Breast epithelium (tissue), 3 donors: ENCODE results near the gene SLC25A19.

Source experiments
- POLR2A ChIP-seq: fragments of 450-650 bp; IDR thresholded peaks from one replicate; pipeline ENCODE4 v1.6.1; 2016; ENCODE audit warnings: antibody characterized with exemption, mild to moderate bottlenecking, moderate library complexity
- POLR2AphosphoS5 ChIP-seq, 3 donors: sonication (generic); formaldehyde crosslinking; IDR thresholded peaks; one replicate each; pipeline ENCODE4 v1.6.1; 2017; ENCODE audit warnings: antibody characterized with exemption in 3 of 3
- TF ChIP-seq, protein P1 (sequence below), 3 donors: fragments of 450-650 bp; IDR thresholded peaks; one replicate each; pipeline ENCODE4 v1.5.1; 2016 to 2017; ENCODE audit warnings: antibody characterized with exemption in 3 of 3, mild to moderate bottlenecking in 3 of 3, moderate library complexity in 3 of 3

DNA sequence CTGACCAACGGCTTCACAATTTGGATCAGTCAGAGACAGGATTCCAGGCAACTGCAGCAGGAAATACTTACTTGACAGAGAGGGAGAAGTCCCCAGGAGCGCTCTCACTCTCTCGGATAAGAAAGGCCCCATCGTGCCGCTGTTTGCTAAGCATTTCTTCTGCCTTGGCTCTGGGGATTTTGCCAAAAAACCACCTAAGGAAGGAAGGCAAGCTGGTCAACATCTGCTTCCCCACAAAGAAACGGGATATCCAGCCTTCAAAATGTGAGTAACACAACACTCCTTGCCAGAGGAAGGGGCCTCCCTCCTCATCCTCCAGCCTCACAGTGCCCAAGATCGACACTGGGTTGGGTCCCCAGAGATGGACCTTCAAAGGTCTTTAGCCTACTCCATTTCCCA is 36.6 kb upstream of the SLC25A19 start:
- TF ChIP-seq, protein P1, sequence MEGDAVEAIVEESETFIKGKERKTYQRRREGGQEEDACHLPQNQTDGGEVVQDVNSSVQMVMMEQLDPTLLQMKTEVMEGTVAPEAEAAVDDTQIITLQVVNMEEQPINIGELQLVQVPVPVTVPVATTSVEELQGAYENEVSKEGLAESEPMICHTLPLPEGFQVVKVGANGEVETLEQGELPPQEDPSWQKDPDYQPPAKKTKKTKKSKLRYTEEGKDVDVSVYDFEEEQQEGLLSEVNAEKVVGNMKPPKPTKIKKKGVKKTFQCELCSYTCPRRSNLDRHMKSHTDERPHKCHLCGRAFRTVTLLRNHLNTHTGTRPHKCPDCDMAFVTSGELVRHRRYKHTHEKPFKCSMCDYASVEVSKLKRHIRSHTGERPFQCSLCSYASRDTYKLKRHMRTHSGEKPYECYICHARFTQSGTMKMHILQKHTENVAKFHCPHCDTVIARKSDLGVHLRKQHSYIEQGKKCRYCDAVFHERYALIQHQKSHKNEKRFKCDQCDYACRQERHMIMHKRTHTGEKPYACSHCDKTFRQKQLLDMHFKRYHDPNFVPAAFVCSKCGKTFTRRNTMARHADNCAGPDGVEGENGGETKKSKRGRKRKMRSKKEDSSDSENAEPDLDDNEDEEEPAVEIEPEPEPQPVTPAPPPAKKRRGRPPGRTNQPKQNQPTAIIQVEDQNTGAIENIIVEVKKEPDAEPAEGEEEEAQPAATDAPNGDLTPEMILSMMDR (IDR thresholded peaks at IDR 0.05) = no peak
- TF ChIP-seq POLR2A (no peak), POLR2AphosphoS5 (IDR thresholded peaks at IDR 0.05) (no peak)
